K562 (cell line): Measurements from ENCODE around the gene HS3ST3A1. TPM values are rescaled to one million over a fixed set of nuclear protein-coding genes. Genes with fewer than 3 reads are reported as not detected.

ENCODE experiments used
- ASH1L ChIP-seq: fragments of 450-650 bp; IDR thresholded peaks from 2 replicates; pipeline ENCODE4 v1.6.1; 2018; ENCODE audit warnings: borderline replicate concordance, mild to moderate bottlenecking, low read depth; ENCODE audit not compliant: partially characterized antibody
- ATF3 ChIP-seq, 2 experiments: fragments of 450-650 bp in 1 of 2; sonication (generic) in 1 of 2; formaldehyde crosslinking in 1 of 2; IDR thresholded peaks in 1 of 2; conservative IDR thresholded peaks in 1 of 2; 2 replicates each; pipeline versions ENCODE4 v1.6.1 to v1.8.1; 2016 to 2023; ENCODE audit warnings: mild to moderate bottlenecking in 2 of 2, moderate library complexity in 2 of 2, inconsistent platforms in 1 of 2, missing genetic modification reagents in 1 of 2
- C11orf30 ChIP-seq: fragments of 450-650 bp; IDR thresholded peaks from 2 replicates; pipeline ENCODE4 v1.6.1; 2016; ENCODE audit warnings: low read depth, mild to moderate bottlenecking
- CHAMP1 ChIP-seq: fragments of 450-650 bp; IDR thresholded peaks from 2 replicates; pipeline ENCODE4 v1.6.1; 2016; ENCODE audit warnings: mild to moderate bottlenecking
- CTCFL ChIP-seq: IDR thresholded peaks from 2 replicates; pipeline ENCODE4 v1.6.1; 2011; ENCODE audit warnings: borderline replicate concordance, low read depth, mild to moderate bottlenecking, moderate library complexity, low read length; ENCODE audit not compliant: insufficient read depth, poor library complexity, severe bottlenecking
- ELF1 ChIP-seq: fragments of 200-800 bp; sonication (Bioruptor generic); IDR thresholded peaks from 2 replicates; pipeline ENCODE4 v1.6.1; 2016; ENCODE audit warnings: missing genetic modification characterization, missing compliant biosample characterization
- ETV5 ChIP-seq: sonication (generic); formaldehyde crosslinking; IDR thresholded peaks from 2 replicates; pipeline ENCODE4 v1.4.0; 2020; ENCODE audit warnings: low read depth, mild to moderate bottlenecking, missing genetic modification reagents
- JUND ChIP-seq, 2 experiments: IDR thresholded peaks; 2 replicates in 1 of 2; 3 replicates in 1 of 2; pipeline ENCODE4 v1.6.1; 2011; ENCODE audit warnings: borderline replicate concordance in 2 of 2, low read depth in 2 of 2, low read length in 2 of 2, improper control_type of control experiment in 1 of 2, missing biosample characterization in 1 of 2, missing genetic modification characterization in 1 of 2, missing genetic modification reagents in 1 of 2
- KAT2B ChIP-seq: IDR thresholded peaks from one replicate; pipeline ENCODE4 v1.6.1; 2012; ENCODE audit warnings: low read depth, mild to moderate bottlenecking, control low read depth, inconsistent platforms, low read length, moderate library complexity
- L3MBTL2 ChIP-seq: fragments of 450-650 bp; IDR thresholded peaks from 2 replicates; pipeline ENCODE4 v1.6.1; 2016; ENCODE audit warnings: mild to moderate bottlenecking, moderate library complexity
- MAFF ChIP-seq: IDR thresholded peaks from 2 replicates; pipeline ENCODE4 v1.6.1; 2012; ENCODE audit warnings: low read length, improper control_type of control experiment
- MAFG ChIP-seq: fragments of 450-650 bp; conservative IDR thresholded peaks from 2 replicates; pipeline ENCODE4 v1.6.1; 2016; ENCODE audit warnings: missing genetic modification characterization, missing compliant biosample characterization
- MEF2A ChIP-seq: IDR thresholded peaks from 2 replicates; pipeline ENCODE4 v1.6.1; 2011; ENCODE audit warnings: low read depth, mild to moderate bottlenecking, low read length, moderate library complexity; ENCODE audit not compliant: control insufficient read depth
- MITF ChIP-seq: IDR thresholded peaks from 2 replicates; pipeline ENCODE4 v1.6.1; 2014; ENCODE audit warnings: antibody characterized with exemption
- NFE2 ChIP-seq: IDR thresholded peaks from 2 replicates; pipeline ENCODE4 v1.6.1; 2014; ENCODE audit warnings: antibody characterized with exemption, low read depth
- RBM17 ChIP-seq: fragments of 200-400 bp; formaldehyde crosslinking; IDR thresholded peaks from 2 replicates; pipeline ENCODE4 v1.6.1; 2017; ENCODE audit warnings: low read depth, mild to moderate bottlenecking, low read length, borderline replicate concordance
- ZNF263 ChIP-seq: sonication (generic); formaldehyde crosslinking; IDR thresholded peaks from 2 replicates; pipeline ENCODE4 v1.8.0; 2022; ENCODE audit warnings: mild to moderate bottlenecking, missing genetic modification reagents, borderline replicate concordance
- ZNF766 ChIP-seq: fragments of 200-800 bp; sonication (Bioruptor generic); conservative IDR thresholded peaks from 2 replicates; pipeline ENCODE4 v1.6.1; 2016; ENCODE audit warnings: missing genetic modification characterization, missing compliant biosample characterization
- polyA plus RNA-seq, 8 experiments: library from polyadenylated mRNA; depleted of rRNA in 4 of 8; stranded (reverse) in 5 of 8; unstranded in 3 of 8; fragments of >200 nt; fragmentation: Nextera tagmentation in 2 of 8; fragmentation: Illumina TruSeq in 1 of 8; extraction: Ambion mirVana in 2 of 8; extraction: Trizol in 1 of 8; gene quantifications; 2 replicates each; pipeline versions ENCODE4 v1.2.1 to v1.2.3, GENCODE V29; 2011 to 2014; ENCODE audit warnings: inconsistent platforms in 1 of 8, missing spikeins in 1 of 8
- total RNA-seq, 7 experiments: library from RNA; depleted of rRNA in 6 of 7; stranded (reverse); fragments of >200 nt in 6 of 7; fragmentation: Illumina TruSeq in 2 of 7; extraction: Trizol in 2 of 7; gene quantifications; 2 replicates each; pipeline versions ENCODE4 v1.2.1 to v1.2.3, GENCODE V29; 2011 to 2021; ENCODE audit warnings: low replicate concordance in 1 of 7

HS3ST3A1 gene
- total and polyA plus RNA-seq, 9 of the 15 experiments (the other 6 are each of a cell fraction or from before 2014, with no cell fraction given), result 0.25 to 14.8 (median 2.3) TPM

- TF ChIP-seq ATF3 (IDR thresholded peaks at IDR 0.05) (peak; percentile 42), ATF3 (CRISPR knock-in tag; conservative IDR thresholded peaks at IDR 0.05) (no peak), NFE2 (peak; percentile 77), ETV5 (no peak), MAFF (peak; percentile 29; the same call in 1 of the 2 replicates), JUND (IDR thresholded peaks at IDR 0.05; ENCODE audit: borderline replicate concordance, low read depth, low read length) (peak; percentile 36), JUND (tag; IDR thresholded peaks at IDR 0.05; ENCODE audit: borderline replicate concordance, low read depth, low read length) (peak; percentile 26; the same call in 1 of the 3 replicates), RBM17 (no peak), CTCFL (peak; percentile 43), MEF2A (no peak), ZNF766 (peak; percentile 97), ZNF263 (CRISPR knock-in tag) (no peak), ASH1L (no peak), L3MBTL2 (peak; percentile 76), MITF (no peak), KAT2B (no peak), ELF1 (peak; percentile 54; the same call in 1 of the 2 replicates), CHAMP1 (peak; percentile 68; the same call in 1 of the 2 replicates), MAFG (peak; percentile 65; the same call in 1 of the 2 replicates), C11orf30 (peak; percentile 78)
Measured at GRCh38 chr17:13594762-13595598, 6.7 kb downstream of the HS3ST3A1 start (continued).
